ENCODE measurements around the gene TOLLIP.

The TOLLIP gene

DNA sequence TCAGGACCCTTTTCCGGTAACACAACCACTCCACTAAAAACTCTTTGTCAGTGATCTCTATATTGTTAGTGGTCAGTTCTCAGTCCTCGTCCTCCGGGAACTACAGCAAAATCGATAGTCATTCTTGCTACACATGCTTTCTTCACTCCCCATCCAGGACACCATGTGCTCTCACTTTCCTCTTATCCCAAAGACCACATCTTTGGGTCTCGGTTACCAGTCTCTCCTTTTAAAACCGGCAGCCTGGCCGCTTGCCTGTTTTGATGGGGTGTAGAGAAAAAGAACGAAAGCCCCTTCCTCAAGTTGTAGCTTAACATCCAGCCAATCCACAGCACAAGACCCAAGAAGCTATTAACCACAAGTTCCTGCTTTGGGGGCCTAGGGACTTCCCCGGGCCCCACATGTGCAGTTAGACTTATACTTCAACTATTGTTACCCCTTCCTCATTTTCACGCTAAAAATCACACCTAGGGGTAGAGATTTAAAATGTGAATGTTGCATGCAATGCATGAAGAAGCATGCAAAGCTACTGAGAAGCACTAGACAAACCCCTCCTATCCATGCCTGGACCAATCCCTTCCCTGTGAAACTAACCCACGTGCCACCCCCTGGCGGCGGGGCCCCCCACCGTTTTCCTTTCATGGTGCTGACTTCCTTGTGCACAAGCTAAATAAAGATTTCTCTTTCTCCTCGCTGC lies 1.5 kb upstream of the TOLLIP start:
- no peak for DNase-seq (ENCODE audit: low spot score)

DNA sequence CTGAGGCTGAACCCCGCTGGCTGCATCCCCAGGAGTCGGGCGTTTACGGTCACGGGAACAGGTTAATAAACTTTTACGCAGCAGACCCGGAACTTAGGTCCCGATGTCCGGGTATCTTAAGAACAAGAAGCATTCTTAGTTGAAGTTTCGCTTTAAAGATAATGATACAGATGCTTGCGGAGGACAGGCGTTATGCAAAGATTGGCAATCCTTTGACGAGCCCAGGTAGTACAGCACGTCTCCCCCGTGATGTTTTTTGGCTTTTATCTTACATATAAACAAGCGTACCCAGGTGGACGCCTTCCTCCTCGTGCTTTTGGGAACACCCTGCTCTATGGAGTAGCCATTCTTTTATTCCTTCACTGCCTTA lies 871 bp upstream of the TOLLIP start:
- no peak for DNase-seq (ENCODE audit: low spot score)

DNA sequence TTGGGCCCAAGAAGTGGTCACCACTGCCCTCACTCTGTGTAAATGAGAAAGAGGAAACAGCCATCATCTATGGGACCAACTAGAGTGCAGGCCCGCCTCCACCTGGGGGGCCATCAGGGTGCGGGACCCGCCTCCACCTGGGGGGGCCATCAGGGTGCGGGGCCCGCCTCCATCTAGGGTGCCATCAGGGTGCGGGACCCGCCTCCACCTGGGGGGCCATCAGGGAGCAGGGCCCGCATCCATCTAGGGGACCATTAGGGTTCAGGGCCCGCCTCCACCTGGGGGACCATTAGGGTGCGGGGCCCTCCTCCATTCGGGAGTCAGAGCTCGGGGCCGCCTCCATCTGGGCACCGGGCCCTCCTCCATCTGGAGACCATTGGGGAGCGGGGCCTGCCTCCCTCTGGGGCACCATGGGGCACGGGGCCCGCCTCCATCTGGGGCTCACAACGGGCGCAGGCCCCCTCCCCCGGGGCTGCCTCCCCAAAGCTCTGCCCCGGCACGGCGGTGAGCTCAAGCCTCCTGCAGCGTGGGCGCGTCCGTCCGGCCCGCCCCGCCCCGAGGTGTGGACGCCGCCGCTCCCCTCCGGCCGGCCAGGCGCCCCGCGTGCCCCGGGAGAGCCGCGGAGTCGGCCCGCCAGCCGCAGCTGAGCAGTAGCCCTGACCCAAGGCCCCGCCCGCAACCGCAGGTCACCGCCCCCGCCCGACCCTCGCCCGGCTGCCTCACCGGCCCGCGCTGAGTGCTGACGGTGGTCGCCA lies 512 bp downstream of the TOLLIP start:
- DNase-seq (ENCODE audit: low spot score): no peak

DNA sequence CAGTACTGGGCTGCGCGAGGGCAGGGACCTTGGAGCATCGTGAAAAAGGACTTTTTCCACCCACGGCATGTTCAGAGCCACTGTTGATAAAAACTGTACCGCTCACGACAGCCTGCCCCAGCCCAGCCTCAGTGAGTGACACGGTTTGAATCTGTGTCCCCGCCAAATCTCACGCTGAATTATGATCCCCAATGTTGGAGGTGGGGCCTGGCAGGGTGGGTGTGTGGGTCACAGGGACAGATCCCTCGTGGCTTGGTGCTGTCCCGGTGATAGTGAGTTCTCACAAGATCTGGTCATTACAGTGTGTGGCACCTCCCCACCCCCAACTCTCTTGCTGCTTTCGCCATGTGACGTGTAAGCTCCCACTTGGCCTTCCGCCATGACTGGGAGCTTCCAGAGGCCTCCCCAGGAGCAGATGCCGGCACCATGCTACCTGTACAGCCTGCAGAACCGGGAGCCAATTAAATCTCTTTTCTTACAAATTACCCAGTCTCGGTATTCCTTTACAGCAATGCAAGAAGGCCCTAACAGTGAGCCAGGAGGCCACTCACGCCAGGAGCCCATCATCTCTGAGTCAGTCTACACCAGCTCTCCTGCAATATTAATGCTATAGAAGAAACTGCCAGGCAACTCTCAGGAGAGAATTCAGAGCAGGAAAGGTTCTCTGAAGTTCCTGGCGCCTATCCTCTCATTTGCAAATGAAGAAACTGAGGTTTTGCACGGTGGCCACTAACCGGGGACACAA lies 1.3 kb downstream of the TOLLIP start:
- DNase-seq (ENCODE audit: low spot score): no peak

DNA sequence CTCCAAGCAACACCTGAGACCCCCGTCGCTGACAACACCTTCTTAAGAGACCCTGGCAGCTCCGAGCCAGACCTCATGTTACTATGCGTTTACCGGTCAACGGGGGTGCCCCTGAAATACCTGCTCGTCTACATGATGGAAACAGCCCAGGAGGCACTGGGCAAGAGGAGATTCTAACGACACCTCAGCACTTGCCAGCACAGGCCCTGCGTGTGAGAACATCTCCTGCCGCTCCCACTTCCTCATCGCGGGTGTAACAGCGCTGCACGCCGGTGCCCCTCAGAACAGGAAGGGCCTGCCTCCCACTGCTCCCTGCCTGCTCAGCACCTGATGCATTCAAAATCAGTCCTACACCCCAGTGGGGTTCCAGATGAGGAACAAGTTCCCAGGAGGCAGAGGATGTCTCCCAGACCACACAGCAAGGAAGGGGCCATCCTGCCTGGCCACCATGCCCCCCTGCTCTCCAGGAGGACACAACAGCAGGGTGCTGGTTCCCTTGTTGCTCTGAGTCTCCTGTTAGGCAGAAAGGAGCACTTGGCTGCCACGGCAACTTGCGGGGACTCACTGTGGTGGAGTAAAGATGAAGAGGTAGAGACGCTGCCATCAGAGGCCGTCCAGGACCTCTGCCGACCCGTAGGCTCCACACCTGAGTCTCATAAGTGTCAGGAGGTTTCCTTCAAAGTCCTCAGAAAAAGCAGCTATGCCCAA lies 2.1 kb downstream of the TOLLIP start:
- DNase-seq (ENCODE audit: low spot score): no peak

DNA sequence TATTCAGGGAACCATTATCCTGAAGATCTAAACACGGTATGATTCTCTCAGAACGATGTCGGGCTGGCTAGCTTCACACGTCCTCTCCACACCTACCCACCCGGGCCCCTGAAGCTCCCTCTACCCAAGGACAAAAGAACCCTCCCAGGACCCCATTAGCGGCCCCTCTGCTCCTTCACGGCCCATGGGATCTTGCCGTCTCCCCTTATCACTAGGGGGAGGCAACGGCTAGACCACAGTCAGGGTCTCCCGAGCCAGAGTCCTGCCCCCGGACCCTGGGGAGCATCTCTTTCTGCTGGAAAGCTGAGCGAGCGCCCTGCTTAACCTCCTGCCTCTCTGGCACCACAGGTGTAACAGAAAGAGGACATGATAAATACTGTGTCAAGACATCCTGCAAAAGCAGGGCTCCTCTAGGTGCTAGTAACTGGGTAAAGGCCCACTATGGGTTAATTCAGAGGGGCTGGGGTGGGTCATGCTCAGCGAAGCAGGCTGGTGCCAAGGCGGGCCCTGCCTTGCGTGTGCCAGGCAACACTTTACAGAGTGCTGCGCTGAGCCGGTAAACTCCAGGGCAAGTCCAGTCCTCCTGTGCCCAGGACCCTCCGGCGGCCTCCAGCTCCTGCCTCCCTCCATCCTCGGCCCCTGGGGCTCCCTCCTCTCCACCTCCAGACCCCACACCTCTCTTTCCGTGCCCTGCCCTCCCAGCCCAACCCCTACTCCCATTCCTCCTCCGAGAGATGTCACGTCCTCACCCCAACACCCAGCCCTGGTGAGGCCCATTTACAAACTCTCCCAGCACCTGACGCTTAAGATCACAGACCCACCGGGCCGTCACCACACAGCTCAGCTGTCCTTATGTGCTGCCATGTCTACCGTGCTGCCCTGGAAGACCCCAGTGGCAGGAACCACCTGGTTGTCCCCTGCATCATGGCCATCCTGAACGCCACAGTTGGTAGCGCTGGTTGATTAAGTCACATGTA lies 3.0 kb downstream of the TOLLIP start:
- DNase-seq (ENCODE audit: low spot score): no peak

DNA sequence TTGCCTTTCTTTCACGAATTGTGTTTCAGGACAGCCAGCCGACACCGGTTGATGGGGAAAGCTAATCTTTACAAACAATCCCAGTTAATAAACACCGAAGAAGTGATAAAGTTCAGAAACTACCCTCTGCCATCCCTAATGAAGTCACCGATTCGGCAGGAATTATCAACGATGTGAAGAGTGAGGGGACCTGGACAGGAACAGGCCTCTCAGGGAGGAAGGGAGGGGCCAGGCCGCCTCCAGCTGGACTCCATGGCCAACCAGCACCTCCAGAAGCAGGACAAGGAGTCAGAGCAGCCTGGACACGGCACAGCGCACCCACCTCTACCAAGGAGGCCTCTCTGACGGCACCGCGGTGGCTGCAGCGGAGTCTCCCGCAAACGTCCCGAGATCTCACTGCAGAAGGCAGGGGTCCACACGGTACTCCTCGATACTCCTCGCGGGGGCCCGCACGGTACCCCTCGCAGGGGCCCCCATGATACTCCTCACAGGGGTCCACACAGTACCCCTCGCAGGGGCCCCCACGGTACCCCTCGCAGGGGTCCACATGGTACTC lies 3.9 kb downstream of the TOLLIP start:
- DNase-seq (ENCODE audit: low spot score): no peak

DNA sequence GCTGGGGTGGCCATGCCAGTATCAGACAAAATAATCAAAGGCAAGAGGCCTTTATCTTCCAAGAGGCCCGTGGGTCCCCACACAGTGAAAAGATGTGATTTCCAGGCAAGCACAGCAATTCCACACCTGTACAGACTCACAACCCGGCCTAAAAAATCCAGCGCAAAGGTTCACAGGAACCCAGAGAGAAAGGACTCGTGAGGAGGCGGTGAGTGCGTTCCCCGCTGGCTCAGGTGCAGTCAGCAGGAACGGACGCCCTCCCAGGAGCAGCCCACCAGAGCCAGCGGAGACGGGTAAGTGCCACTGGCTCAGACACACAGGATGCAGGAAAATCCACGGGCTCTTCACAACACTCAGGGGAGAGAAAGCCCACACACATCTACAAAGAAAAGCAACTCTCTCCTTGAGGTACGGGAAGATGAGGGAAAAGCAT lies 4.4 kb downstream of the TOLLIP start:
- DNase-seq (ENCODE audit: low spot score): peak; percentile 0

DNA sequence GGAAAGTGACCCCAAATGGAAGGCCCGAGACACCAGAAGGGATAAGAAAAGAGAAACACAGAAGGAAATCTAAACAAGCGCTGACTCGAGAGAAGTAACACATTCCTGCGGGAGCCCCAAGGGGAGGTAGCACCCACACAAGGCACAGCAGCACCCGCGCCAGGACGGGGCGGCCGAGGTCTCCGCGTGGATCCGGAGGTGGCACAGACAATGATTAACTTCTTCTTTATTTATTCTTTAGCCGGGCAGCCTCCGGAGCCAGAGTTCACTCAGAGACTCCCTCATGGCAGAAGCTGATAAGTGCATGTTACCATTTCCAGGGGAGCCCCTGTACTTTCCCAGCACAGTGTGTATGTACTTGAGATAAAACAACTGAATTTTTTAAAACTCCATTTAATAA lies 5.1 kb downstream of the TOLLIP start:
- DNase-seq (ENCODE audit: low spot score): no peak

DNA sequence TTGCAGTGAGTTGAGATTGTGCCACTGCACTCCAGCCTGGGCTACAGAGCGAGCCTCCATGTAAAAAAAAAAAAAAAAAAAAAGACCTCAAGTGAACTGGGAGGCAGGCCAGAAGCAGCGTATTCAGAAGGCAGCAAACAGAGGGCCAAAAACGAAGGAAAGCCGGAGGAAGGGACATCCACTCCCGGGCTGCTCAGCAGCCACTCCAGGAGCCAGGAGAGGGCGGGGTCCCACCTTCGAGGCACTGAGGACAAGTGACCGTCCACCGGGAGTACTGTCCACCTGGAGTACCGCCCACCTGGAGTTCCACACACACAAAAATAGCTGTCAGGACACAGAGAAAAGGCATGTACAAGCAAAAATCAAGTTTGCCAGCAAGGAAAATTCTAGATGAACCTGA lies 5.5 kb downstream of the TOLLIP start:
- peak; percentile 64 for DNase-seq (ENCODE audit: low spot score)

DNA sequence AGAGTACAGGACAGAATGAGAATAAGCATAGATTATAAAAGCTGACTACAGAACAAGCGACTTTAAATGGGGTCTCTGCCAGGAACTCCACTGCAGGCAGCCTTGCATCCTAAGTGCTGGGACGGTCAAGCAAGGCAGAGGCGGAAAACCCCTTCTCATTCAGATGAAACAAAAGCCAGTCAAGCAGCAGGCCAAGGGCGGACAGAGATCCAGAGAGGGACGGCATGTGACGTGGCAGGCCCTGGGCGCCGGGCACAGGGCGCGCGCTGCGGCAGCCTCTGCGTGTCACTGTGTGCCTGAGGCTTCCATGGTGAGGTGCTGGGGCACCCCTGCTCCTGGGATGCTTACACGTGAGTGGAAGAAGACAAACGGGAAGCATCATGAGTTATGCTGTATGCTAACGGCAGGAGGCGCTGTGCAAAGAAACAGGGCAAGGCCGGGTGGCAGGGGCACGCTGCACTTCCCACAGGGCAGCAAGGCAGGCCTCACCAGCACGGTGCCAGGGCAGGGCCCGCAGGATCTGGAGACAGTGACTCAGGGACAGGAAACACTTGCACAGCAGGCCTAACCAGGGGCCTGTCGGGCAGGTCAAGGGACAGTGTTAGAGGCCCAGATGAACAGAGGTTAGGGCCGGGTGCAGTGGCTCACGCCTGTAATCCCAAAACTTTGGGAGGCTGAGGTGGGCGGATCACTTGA lies 6.2 kb downstream of the TOLLIP start:
- peak; percentile 74 for DNase-seq (ENCODE audit: low spot score)

DNA sequence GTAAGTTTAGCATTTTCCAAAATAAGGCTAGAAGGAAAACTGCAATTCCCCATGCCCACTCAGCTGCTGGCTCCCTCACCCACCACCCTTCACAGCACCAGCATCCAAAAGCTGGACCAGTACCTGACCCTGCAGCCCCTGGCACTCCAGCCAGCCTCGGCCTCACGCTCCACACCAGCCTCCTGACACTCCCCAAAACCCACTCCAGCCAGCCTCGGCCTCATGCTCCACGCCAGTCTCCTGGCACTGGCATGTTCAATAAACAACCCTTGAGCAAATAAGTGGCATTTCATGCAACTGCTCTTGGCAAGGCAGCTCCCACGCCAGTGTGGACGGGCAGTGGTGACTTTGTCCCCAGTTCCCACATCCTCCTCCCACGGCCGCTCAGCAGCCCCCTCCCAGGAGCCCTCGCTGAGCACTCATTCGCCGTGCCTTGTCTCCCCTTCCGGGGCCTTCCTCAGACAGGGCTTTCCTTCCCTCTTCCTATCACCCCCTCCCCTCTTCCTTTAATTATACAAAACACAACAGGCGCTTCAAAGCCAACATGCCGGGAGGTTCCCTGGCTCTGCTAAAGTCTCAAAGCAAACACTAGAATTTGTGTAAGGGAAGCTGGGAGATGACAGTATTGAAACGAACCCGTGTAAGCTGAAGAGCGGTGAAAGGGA lies 6.8 kb downstream of the TOLLIP start:
- no peak for DNase-seq (ENCODE audit: low spot score)

DNA sequence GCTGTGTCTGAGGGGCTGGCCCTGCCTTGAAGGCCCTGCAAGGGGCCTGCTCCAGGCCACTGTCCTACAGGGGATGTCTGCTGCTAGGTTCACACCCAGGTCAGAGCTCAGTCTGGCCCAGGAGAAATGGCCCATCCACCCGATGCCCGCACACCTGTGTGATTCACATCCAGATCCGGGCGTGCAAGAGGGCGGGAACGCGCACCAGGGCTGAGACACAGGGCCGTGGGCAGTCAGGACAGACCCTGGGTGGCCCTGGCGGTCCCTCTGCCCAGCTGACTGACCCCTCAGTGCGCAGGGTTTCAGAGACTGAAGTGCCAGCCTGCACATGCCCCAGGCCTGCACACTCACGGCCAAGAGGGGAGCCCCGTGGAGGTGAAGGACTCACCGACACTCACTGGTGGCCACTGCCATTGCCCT lies 7.4 kb downstream of the TOLLIP start:
- DNase-seq (ENCODE audit: low spot score): no peak

DNA sequence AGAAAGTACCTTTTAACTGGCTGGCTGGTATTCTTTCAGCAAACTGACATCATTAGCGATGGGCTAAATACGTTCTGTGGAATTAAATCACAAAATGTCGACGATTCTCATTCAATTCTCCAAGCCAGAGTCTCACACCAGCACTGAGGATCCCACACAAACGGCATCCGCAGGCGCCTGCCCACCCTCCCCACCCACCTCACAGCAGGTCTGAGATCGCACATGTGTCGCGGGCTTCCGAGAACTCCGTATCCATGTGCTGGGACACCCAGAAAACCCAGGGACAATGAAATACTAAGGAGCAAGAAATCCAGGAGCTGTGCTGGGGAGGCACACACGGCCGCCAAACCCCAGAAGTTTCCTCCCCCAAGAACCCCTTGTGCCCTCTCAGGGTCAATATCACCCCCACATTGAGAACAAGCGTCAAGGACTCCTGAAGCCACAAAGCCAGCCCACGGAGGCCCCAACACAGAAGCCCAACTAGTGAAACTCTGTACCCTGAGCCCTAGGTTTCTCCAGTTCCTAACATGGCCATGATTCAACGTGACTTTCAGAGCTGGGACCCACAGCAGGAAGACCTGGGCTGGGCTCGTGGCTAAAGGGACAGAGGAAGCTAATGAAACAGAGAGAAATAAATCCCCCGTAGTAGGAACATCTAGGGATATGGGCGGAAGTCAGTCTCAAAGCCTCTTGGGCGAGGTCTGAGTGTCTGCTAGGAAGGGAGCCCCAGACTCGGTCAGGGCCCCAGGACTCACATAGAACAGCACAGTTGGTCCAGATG lies 8.0 kb downstream of the TOLLIP start:
- no peak for DNase-seq (ENCODE audit: low spot score)

DNA sequence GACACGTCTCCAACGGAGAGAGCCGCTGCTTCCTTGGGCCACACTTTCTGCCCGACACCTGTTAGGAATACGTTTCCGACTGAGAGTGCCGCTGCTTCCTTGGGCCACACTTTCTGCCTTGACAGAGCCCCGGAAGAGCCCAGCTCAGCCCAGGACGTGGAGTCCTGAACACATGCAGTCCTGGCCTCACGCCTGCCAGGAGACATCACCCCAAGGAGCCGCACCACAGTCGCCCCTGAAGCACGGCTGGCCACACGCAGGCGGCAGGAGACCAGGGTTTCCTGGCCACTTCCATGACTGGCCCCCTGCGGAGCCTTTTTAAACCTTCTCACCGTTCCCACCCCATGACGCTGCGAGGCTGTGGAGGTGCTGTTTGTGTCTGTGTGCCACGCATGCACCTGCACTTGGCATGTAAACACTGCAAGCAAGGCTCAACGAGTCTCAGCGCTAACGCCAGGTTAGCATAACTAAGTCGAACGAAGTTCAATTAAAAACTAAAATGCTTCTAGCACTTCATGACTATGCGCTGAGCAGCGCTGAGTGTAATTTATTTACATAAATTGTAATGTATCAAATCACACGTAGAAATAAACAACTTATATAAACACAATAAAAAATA lies 8.8 kb downstream of the TOLLIP start:
- DNase-seq (ENCODE audit: low spot score): no peak

DNA sequence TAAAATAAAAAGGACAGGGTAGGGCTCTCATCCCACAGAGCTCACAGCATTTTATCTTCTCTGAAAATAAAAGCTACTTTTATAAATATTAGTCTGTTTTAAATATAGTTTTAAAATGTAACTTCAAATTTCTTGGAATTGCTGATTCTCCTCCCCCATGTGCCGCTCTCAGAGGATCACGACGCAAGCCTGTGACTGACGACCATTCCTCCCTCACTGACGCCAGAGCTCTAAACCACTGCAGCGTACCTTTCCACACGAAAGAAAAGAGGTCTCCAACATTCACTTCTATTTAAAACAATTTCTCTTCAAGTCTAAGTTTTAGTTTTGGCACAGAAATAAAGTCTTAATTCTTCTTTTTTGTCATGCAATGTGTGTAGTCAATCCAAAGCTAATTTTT lies 9.3 kb downstream of the TOLLIP start:
- no peak for DNase-seq (ENCODE audit: low spot score)

DNA sequence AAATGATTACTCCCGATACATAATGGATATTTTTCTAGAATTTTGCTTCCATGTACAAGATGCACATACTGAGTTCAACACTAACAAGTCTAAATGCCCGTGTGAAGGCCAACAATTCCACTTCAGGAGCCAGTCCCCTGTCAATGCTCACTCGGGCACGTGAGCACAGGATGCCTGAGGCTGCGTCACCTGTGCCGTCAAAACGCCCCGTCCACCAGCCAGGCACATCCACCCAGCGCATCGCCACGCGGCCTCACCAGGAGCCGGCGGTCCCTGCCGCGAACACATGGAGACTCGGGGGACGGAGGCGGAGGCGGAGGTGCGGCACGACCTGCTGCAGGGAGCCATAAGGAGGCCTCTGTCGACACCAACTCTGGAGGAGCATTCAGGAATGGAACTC lies 9.8 kb downstream of the TOLLIP start:
- no peak for DNase-seq (ENCODE audit: low spot score)

DNA sequence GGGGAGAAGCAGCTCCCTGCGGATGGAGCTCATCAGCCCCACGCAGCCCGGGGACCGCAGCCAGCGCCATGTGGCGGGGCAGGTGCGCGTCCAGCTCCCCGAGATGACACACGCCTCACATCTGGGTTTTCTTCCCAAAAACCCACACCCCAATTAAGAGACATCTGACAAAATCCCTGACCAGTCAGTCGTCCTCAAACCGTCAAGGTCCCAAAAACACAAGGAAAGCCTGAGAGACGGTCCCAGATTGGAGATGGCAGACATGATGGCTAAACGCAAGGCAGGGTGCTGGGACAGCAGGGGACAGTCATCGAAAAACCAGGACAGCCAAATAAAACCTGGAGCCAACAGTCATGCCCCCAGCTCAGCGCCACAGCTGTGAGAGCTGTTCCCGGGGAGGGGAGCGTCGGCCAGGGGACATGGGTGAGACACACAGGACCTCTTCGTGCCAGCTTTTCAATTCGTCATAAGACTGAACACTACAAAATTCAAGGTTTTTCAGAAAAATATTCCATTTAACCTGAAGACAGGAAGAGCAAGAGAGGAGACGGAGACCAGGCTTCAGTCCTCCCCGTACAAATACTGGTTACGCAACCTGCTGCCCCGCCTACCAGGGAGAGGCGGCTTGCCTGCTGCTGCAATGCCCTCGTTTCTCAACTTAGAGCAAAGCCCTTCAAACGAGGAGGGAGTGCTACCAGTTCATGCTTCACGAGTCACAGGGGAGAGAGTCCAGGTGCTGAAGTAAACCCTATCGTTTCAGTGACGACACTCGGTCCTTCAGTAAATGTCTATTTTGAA lies 10.5 kb downstream of the TOLLIP start:
- peak; percentile 86 for DNase-seq (ENCODE audit: low spot score)

All from Ammon's horn (tissue), 1 donor.